Non-pigmented ciliary epithelial cell (primary cell): ENCODE measurements around the gene AOX1.
"Not testable (repeated sequence)": the region's sequence is repeated elsewhere in the genome, so short reads cannot be mapped to it uniquely, and the experiment has no call there.

Source experiments
- DNase-seq: peaks from one replicate; pipeline ENCODE4 v3.0.0-alpha.2; 2010; ENCODE audit warnings: low read depth

The AOX1 gene

DNA sequence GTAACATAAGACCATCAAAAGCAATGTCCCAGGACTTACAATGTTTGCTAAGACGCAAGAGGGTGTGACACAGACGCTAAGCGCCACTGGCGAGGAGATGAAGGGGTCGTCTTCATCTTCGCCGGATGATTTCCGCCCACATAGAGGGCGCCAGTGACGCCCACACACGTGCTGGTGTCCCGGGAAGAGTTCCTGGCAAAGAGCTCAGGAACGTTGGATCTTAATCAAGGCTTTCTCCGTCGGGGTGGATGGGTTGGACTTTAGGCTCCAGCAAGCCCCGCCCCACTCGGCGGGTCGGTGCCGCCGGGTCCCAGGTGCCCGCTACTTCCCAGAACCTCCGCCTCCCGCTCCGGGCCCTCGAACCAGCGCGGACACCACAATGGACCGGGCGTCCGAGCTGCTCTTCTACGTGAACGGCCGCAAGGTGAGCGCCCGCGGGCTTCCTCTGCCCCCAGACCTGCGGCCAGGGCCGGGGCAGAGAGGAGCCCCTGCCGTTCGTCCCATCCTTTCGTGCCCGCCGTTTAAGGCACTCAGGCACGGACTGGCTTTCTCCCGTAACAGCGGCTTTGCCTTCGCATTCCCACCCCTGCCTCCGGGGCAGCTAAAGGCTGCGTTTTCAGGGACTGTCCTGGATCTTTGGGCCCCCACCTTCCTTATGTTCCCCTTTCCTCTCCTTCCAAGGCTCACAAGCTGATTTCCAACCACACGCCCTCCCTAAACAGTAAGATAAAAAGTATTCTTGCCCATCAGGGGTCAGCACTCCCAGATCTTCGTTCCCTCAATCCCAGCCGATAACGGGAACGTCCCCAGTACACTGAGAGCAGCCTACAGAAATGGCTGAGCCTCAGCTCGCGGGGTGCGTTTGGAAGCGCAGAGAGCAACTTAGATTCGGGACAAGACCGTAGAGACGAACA, at the start of gene AOX1:
AOX1 (plus strand) TSS at position 285 of the 914 bp plus-strand sequence; CDS start at position 380, 95 bp downstream.
- no peak for DNase-seq

DNA sequence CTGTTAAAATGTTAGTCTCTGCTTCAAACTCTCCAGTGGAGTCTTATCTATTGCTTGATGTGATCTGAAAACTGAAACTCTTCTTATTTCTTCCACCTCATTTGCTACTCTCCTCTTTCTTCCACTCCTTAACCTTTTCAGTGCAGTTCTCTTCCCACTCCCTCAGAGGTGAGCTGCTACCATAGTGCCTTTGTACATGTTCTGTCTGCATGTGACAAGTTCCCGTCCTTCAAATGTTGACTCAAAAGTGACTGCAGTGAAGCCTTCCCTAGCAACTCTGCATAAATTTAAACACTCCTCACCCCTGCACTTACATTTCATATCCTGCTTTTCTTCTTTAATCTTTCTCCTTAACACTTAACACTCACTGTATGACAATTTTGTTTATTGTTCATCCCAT, 47.7 kb upstream of the AOX1 start:
- no peak for DNase-seq

DNA sequence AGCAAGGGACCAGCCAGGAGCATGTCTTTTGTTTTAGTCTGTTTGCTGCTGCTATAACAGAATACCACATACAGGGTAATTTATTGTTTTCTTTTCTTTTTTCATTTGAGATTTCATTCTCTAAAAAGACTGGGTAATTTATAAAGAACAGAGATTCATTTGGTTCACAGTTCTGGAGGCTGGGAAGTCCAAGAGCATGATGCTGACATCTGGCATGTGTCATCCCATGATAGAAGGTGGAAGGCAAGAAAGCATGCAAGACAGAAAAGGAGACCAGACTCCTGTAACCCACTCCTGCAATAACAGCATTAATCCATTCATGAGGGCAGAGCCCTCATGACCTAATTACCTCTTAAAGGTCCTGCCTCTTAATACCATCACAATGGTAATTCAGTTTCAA, 45.0 kb upstream of the AOX1 start:
- no peak for DNase-seq

DNA sequence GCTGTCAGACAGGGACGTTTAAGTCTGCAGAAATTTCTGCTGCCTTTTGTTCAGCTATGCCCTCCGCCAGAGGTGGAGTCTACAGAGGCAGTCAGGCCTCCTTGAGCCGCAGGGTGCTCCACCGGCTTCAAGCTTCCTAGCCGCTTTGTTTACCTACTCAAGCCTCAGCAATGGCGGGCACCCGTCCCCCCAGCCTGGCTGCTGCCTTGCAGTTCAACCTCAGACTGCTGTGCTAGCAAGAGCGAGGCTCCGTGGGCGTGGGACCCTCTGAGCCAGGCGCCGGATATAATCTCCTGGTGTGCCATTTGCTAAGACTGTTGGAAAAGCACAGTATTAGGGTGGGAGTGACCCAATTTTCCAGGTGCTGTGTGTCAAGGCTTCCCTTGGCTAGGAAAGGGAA, 19.2 kb upstream of the AOX1 start:
- DNase-seq: not testable (repeated sequence)

DNA sequence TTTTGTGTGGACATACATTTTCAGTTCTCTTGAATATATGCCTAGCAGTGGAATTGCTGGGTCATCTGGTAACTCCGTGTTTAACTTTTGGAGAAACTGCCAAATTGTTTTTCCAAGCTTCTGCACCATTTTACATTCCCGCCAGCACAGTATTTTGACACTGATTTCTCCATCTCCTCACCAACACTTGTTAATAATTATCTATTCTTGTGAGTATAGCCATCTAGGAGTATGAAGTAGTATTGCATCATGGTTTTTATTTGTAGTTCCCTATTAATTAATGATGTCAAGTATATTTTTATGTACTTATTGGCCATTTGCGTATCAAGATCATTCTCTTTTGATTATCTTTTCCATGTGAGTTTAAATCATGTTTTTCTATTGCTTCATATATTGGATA, 17.9 kb upstream of the AOX1 start:
- no peak for DNase-seq

DNA sequence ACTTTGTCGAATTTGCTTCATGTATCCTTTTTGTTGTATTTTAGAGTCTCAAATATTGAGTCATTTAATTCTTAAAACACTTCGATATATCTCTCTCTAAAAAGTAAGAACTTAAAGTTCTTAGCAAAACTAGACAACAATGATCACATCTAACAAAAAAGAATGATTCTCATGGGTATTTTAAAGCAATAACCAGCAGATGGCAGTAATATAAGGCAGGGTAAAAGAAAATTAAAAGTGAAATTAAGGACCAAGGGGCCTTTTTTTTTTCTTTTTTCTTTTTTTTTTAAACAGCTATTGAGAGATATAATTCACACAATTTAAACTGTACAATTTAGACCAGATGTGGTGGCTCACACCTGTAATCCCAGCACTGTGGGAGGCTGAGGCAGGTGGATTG, 9.9 kb upstream of the AOX1 start:
- DNase-seq: no peak

DNA sequence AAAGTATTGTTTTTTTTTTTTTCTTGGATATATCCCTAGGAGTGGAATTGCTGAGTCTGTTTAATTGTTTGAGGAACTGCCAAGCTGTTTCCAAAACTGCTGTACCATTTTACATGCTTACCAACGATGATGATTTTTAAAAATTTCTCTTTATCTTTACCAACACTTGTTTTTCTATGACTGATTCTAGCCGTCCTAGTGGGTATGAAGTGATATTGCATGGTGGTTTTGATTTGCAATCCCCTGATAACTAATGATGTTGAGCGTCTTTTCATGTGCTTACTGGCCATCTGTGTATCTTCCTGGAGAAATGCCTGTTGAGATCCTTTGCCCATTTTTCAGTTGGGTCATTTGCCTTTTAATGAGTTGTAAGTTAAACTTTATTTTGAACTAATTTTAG, 8.8 kb upstream of the AOX1 start:
- DNase-seq: no peak

DNA sequence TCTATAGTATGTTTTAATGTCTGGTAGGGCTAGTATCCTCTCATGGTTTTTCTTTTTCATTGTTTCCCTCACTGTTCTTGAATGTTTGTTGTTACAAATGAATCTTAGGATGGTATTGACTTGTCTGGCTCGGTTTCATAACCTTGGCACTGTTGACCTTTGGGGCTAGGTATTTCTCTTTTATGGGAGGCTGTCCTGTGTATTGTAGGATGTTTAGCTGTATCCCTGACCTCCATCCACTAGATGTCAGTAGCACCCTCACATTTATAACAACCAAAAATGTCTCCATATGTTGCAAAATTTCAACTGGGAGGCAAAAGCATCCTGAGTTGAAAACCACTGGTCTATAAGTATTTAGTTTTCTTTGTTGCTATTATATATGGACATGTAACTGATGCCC, 7.0 kb upstream of the AOX1 start:
- no peak for DNase-seq

DNA sequence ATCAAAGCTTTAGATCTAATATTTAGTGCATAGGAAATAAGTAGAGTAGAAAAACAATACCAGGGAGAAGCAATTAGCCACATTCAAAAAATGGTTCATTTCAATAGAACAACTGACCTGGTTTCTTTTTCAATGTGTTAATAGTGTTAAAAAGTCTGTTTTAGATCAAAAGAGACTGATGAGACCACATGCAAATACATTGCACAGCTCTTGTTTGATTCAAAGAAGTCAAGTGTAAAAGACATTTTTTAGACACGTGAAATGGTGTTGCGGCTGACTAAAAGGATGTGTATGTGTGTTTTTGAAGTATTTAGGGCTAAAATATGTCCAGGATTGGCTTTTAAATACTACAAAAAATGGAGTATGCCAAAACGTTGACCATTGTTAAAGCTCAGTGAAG, 1.2 kb upstream of the AOX1 start:
- no peak for DNase-seq

DNA sequence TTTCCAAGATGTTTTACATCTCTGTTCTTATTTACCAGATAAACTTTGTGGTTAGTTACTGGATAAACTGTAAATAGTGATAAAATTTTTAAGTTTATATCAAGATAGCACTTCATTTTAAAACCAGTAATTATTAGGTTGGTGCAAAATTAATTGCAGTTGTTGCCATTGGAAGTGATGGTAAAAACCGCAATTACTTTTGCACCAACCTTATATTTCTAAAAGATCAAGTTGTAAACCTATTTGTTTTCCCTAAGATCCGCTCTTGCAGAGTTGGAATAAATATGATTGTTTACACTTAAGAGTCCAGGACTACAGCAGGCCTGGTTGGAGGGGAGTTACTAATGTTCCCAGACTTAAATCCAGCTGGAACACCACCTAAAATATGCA, 479 bp upstream of the AOX1 start:
- DNase-seq: no peak

DNA sequence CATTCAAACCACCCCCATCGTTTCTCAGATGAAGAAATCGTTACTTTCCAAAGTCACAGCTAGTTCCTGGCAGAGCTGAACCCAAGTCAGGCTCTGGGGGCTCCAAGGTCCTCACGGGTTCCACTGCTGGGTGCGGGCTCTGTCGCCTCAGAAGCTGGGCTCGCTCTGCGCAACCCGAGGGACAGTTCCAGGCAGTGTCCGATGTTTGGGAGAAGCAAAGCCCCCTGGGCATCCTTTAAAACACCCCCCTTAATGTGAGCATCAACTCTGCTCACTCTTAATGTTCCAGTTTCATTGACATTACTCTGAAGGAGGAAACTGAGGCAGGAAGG, 796 bp downstream of the AOX1 start:
- no peak for DNase-seq

DNA sequence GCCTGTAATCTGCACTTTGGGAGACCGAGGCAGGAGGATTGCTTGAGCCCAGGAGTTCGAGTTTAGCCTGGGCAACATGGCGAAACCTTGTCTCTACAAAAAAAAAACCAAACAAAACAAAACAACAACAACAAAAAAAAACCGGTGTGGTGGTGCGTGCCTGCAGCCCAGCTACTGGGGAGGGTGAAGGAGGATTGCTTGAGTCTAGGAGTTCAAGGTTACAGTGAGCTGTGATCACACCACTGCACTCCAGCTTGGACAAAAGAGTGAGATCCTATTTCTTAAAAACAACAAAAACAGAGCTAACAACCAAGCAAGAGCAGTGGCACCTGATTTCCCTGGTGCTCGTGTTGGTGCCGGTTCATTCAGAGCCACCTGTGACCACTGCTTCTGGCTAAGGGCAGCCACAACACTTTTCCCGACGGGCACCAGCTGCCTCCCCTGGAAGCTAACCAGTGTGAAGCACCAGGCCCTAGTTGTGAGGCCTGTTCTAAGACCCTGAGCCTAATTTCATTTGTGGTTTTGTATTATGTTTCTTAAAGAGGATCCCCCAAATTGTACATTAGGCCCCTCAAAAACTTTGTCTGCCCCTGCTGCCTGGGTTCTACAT, 1.3 kb downstream of the AOX1 start:
- no peak for DNase-seq

DNA sequence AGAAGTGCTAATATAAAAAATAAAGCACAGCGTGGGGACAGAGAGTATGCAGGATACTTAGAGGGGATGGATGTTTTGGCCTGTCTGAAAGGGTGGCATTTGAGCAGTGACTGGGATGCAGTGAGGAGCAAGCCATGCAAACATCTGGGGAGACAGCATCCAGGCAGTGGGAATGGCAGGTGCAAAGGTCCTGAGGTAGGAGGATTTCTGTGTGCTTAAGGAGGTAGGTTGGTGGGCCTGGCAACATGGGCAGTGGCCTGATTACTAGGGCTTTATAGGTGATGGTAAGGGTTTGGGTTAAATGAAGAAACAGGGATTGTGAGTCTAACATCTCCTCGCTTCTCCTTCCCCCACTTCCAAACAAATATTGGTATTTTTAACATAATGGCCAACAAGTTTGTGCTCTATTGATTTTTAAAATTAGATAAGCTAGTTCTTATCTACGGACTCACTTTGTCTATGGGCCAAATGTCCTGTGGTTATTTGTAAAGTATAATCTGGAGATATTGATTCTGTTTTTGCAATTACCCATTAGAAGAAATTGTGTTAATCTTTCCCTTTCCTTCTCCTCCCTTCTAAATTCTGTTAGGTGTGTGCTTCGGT, 2.4 kb downstream of the AOX1 start:
- no peak for DNase-seq

DNA sequence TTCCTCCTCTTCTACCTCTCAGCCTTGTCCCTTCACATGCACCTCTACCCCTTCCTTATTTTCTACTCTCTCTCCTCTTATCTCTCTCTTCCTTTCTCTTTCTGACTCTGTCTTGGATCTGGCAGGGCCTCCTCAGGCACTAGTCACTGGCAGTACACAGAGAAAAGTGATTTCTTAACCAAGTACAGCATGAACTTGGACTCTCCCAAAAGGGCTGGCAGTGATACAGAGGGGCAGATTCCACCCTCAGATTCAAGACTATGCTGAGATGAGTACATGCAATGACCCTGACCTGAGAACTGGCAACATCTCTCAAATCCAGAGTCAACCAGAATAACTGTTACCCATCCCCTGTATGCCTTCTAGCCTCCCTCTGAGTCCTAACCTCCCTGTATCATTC, 4.3 kb downstream of the AOX1 start:
- no peak for DNase-seq

DNA sequence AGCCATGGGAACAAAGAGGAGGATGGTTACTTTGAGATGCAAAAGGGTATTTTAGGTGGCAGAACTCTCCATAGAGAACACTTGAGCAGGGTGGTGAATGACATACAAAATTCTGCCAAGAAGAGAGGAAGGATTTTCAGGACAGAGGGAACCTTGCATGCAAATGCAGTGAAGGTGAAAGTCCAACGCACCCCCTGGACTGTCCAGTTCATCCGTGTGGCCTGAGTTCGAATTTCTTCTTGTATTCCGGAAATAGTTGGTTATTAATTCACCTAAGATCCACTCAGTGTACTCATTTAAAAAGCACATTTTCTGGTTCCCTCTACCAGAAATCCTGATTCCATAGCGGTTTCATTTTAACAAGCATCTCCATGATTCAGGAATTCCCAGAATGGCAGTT, 5.5 kb downstream of the AOX1 start:
- no peak for DNase-seq

DNA sequence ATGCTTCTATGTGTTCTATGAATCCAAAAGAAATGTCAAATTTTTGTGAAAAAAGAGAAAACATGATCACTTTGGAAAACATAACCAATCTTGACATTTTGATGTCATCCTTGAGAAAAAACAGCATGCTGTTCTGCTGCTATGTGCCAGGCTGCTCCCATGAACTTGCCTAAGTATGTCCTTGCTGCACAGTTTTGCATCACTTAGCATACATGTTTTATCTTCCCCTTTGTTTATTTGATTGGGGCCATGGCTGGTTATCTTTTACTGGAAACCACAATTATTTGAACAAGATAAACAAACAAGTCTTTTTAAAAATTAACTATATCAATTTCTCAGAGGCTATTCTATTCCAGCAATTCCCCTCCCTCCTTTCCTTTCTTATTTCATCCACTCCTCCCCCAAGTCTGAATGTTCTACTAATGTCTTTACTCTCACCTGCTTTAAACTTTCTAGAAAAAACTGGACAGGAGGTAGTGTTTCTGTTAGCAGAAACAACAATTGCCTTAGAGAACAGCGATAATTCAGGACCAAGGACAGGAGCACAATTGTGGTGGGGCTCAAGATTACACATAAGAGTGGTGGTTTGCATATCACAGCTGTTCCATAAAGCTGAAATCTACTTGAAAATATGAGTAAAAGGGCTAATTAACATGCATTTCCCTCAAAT, 6.7 kb downstream of the AOX1 start:
- no peak for DNase-seq

DNA sequence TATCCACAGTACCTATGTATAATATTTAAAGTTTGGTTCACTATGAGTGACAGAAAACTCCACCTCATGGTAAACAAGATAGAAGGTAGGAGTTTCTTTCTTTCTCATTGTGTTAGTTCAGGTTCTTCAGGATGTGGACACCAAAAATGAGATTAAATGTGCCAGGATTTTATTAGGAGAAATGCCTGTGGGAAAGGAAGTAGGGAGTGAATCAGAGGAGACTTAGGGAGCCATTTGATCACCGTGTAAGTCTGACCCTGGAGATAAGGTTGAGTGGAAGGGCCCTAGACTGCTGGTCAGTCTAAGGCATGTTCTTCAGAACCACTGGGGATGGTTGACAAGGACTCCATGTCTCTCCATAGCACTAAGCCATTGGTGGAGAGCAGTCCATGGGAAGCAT, 8.1 kb downstream of the AOX1 start:
- DNase-seq: no peak

DNA sequence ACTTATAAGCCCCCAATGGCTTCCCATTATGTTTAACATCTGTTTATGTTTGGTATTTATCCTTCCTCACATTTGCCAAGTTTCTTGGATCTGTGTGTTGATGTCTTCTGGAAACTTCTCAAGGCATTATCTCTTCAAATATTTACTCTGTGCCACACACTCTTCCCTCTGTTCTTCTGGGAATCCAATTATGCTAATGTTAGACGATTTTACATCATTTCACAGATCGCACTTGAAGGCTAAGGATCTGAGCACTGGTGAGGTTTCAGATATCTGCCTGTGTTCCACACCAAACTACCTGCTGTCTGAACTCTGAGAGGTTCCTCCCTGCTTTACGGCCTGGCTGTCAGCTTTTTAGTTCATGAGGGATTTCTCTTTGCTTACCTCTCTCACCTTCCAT, 10.1 kb downstream of the AOX1 start:
- no peak for DNase-seq

DNA sequence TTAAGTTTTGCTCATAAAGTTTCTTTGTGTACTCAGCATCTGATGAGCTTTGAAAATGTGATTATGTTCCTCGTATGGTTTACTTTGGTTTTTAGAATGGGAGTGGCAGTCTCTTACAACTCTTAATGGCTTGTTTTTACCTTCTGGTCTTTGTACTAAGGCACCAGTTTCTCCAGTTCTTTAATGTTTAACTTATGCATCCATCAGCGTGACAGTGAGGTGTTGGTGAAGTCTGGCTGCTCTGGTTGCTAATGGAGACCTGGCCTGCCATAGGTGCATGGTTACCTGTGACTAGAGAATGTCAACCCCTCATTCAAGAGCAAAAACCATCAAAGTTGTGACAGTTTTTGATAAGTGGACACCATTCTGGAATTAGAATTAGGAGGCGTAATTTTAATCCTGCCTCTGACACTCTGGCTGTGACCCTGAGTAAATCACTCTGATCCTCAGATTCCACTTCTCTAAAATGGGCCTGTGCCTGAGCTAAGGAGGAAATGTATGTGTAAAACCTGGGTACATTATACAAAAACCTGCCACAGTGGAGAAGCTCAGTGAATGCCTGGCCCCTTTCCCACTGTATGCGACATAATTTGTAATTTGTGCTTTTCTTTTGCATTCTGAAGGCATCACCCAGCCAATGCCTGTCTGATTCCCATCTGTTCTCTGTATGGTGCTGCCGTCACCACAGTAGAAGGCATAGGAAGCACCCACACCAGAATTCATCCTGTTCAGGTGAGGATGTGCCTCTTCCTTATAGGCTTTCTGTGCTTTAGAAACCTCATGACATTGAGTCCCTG, 11.2 kb downstream of the AOX1 start:
- DNase-seq: no peak

DNA sequence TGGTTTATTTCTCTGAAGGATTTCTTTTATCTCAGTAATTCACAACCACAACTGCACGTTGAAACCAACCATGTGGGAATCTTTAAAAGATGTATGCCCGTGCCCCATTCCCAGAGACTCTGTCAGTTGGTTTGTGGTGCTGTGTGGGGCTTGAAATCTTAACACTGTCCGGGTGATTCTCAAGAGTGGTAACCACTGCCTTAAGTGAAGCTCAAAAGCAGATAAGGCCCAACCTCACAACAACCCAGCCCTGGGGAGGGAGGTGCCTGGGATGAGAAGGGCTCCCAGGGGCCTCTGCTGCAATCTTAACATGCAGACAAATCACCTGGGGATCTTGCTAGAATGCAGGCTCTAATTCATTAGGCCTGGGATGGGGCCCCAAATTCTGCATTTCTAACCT, 13.4 kb downstream of the AOX1 start:
- DNase-seq: no peak

DNA sequence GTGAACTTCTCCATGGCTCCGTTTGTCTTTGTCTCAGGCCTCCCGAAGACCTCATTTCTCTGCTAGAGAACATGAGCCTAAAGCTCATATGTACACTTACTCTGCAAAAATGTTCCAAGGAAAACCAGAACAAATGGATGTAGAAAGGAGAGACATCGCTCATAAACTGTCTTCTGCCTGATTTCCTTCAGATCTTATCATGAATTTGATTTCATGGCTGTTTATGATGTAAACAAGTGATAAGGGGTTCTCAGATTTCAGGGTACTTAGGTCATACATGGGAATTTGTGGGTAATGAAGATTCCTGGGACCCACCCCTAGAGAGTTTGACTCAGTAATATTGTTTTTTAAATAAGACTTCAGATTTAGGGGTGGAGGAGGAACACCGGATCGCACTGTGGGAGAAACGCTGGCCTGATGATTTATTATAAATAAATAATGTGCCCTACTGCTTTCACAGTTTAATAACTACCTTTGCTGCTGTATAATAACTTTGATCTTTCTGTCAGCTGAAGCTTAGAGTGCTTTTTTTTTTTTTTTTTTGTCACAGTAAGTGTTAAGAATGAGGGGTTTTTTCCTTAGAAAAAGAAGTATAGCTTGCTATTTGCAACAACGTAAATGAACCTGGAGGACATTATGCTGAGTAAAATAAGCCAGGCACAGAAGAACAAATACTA, 14.9 kb downstream of the AOX1 start:
- no peak for DNase-seq

DNA sequence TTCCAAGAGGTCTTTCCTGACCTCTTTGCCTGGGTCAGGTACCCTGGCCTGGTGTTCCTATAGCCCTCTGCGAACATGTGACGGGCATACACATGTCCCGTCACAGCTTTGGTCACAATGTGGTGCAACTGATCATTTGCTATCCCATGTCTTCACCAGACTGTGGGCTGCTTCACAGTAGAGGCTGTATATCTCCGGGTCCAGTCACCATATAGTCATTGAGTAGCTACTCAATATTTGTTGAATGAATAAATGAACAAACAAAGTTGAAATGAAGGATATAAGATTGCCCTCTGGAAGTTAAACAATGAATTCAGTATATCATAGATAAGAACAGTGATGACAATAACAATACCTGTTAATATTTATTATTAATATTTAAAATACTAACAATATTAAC, 16.8 kb downstream of the AOX1 start:
- DNase-seq: no peak
